Measurements from ENCODE around the gene MYMX. TPM values are rescaled to one million over a fixed set of nuclear protein-coding genes. Genes with fewer than 3 reads are reported as not detected.

Gene MYMX
- total RNA-seq, 1 donor from 2014 or later: not detected

DNA sequence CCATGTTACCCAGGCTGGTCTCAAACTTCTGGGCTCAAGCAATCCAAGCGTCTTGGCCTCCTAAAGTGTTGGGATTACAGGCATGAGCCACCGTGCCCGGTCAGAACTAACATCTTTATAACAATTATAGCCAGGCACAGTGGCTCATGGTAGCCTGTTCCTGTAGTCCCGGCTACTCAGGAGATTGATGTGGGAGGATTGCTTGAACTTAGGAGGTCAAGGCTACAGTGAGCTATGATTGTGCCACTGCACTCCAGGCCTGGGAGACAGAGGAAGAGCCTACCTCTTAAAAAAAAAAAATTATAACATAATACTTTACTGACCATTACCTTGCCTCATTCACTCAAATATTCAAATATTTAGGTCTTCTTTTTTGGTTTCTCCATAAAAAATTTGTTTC lies 16.8 kb upstream of the MYMX start:
- TF ChIP-seq, protein P1, sequence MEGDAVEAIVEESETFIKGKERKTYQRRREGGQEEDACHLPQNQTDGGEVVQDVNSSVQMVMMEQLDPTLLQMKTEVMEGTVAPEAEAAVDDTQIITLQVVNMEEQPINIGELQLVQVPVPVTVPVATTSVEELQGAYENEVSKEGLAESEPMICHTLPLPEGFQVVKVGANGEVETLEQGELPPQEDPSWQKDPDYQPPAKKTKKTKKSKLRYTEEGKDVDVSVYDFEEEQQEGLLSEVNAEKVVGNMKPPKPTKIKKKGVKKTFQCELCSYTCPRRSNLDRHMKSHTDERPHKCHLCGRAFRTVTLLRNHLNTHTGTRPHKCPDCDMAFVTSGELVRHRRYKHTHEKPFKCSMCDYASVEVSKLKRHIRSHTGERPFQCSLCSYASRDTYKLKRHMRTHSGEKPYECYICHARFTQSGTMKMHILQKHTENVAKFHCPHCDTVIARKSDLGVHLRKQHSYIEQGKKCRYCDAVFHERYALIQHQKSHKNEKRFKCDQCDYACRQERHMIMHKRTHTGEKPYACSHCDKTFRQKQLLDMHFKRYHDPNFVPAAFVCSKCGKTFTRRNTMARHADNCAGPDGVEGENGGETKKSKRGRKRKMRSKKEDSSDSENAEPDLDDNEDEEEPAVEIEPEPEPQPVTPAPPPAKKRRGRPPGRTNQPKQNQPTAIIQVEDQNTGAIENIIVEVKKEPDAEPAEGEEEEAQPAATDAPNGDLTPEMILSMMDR (IDR thresholded peaks at IDR 0.05; ENCODE audit: insufficient read depth, low read length, poor library complexity, severe bottlenecking): no peak
- no peaks in the 10 kb centered on the region for H3K36me3 ChIP-seq (ENCODE audit: control insufficient read depth, insufficient read depth, low read length)
- H3K27me3 ChIP-seq (ENCODE audit: control insufficient read depth, insufficient read depth, low read length): no peaks in the 10 kb centered on the region
- H3K4me3 ChIP-seq (ENCODE audit: low read depth, low read length): no peak overlapping the region
- DNase-seq (ENCODE audit: low read depth): no peak

DNA sequence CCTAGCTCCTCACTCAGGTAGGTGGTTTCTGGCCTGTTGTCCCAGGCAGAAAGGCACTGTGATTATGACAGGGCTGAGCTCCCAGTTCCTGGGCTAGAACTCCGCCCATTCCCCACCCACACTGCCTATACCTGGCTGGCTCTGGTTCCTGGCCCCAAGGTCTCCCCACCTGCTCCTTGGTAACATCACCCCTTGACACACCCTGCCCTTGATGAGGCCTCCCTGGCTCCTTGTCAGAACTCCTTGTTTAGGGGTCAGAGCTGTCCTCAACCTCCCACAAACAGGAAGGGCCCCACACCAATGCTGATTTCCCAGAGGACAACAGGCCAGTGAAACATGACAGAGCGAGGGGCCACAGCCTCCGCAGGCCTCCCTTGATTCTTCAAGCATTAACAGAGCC lies 15.5 kb upstream of the MYMX start:
- H3K27me3 ChIP-seq (ENCODE audit: control insufficient read depth, insufficient read depth, low read length): no peaks in the 10 kb centered on the region
- TF ChIP-seq, protein P1 (IDR thresholded peaks at IDR 0.05; ENCODE audit: insufficient read depth, low read length, poor library complexity, severe bottlenecking): no peak
- H3K4me3 ChIP-seq (ENCODE audit: low read depth, low read length): no peak overlapping the region
- DNase-seq (ENCODE audit: low read depth): no peak
- H3K36me3 ChIP-seq (ENCODE audit: control insufficient read depth, insufficient read depth, low read length): no peaks in the 10 kb centered on the region

GRCh38 chr6:44201638-44202303 lies 15.0 kb upstream of the MYMX start:
- TF ChIP-seq, protein P1 (IDR thresholded peaks at IDR 0.05; ENCODE audit: insufficient read depth, low read length, poor library complexity, severe bottlenecking): no peak
- Histone ChIP-seq H3K36me3 (ENCODE audit: control insufficient read depth, insufficient read depth, low read length) (no peaks in the 10 kb centered on the region), H3K27me3 (ENCODE audit: control insufficient read depth, insufficient read depth, low read length) (no peaks in the 10 kb centered on the region), H3K4me3 (ENCODE audit: low read depth, low read length) (no peak overlapping the region)
- no peak for DNase-seq (ENCODE audit: low read depth)

- TF ChIP-seq, protein P1 (IDR thresholded peaks at IDR 0.05; ENCODE audit: insufficient read depth, low read length, poor library complexity, severe bottlenecking): no peak
- H3K36me3 ChIP-seq (ENCODE audit: control insufficient read depth, insufficient read depth, low read length): no peaks in the 10 kb centered on the region
These were observed 14.3 kb upstream of the MYMX start for GRCh38 chr6:44202332-44202971.

GRCh38 chr6:44202972-44203750 lies 13.6 kb upstream of the MYMX start:
- Histone ChIP-seq H3K27me3 (ENCODE audit: control insufficient read depth, insufficient read depth, low read length) (no peaks in the 10 kb centered on the region), H3K4me3 (ENCODE audit: low read depth, low read length) (no peak overlapping the region), H3K36me3 (ENCODE audit: control insufficient read depth, insufficient read depth, low read length) (no peaks in the 10 kb centered on the region)
- TF ChIP-seq, protein P1 (IDR thresholded peaks at IDR 0.05; ENCODE audit: insufficient read depth, low read length, poor library complexity, severe bottlenecking): no peak
- no peak for DNase-seq (ENCODE audit: low read depth)

More at GRCh38 chr6:44202332-44202971, 14.3 kb upstream of the MYMX start:
- Histone ChIP-seq H3K27me3 (ENCODE audit: control insufficient read depth, insufficient read depth, low read length) (no peaks in the 10 kb centered on the region), H3K4me3 (ENCODE audit: low read depth, low read length) (no peak overlapping the region)
- no peak for DNase-seq (ENCODE audit: low read depth)
